ENCODE data around the gene GSTT4.
"Not testable (repeated sequence)": the region's sequence is repeated elsewhere in the genome, so short reads cannot be mapped to it uniquely, and the experiment has no call there.

GRCh38 chr22:23966094-23966493 is 39.2 kb downstream of the GSTT4 start:
- TF ChIP-seq CTCF, POLR2A (IDR thresholded peaks at IDR 0.05): not testable (repeated sequence)

All from body of pancreas (tissue), 4 donors.